ENCODE results near the gene GABPB1.

The GABPB1 gene

GRCh38 chr15:50259276-50259675, 95.7 kb downstream of the GABPB1 start:
- DNase-seq (ENCODE audit: low spot score): no peak
- no peak overlapping the region for H2BK12ac ChIP-seq (ENCODE audit: low read length)
- no CpG with 5 or more reads among the region's 5 CpGs for WGBS, 2 donors (ENCODE audit: extremely low coverage in 2 of 2, insufficient read length in 2 of 2, insufficient replicate concordance in 1 of 2)

GRCh38 chr15:50257924-50258323, 97.1 kb downstream of the GABPB1 start:
- no peak overlapping the region for H3K27ac ChIP-seq (replicated peaks; ENCODE audit: low read length)
- no peak overlapping the region for H3K14ac ChIP-seq (ENCODE audit: low read length)
- no peaks in the 10 kb centered on the region for H3K27me3 ChIP-seq (ENCODE audit: control insufficient read depth in 3 of 3, insufficient read depth in 3 of 3, low read depth in 1 of 3, low read length in 3 of 3)
- H4K8ac ChIP-seq (ENCODE audit: low read depth, low read length): no peak overlapping the region
- no peak overlapping the region for H3K9ac ChIP-seq (ENCODE audit: low read depth, low read length, poor library complexity)
- H2BK15ac ChIP-seq (ENCODE audit: low read length): no peak overlapping the region
- no peak overlapping the region for H3K4me2 ChIP-seq (ENCODE audit: insufficient read depth, low read length, poor library complexity, severe bottlenecking)
- no peaks in the 10 kb centered on the region for H3K4me1 ChIP-seq (ENCODE audit: control insufficient read depth in 2 of 2, insufficient read depth in 1 of 2, low read depth in 1 of 2, low read length in 2 of 2)
- DNase-seq (ENCODE audit: low spot score): no peak
- no peaks in the 10 kb centered on the region for H3K36me3 ChIP-seq (replicated peaks in 1 of 2; ENCODE audit: control insufficient read depth in 2 of 2, insufficient read depth in 2 of 2, low read length in 2 of 2)
- no peak overlapping the region for H3K4ac ChIP-seq (ENCODE audit: low read length)
- H2BK5ac ChIP-seq (ENCODE audit: low read length): no peak overlapping the region
- H3K18ac ChIP-seq (ENCODE audit: low read length): no peak overlapping the region
- no peak overlapping the region for H2AFZ ChIP-seq (ENCODE audit: low read length)
- H2AK5ac ChIP-seq (ENCODE audit: low read depth, low read length): no peak overlapping the region
- H4K91ac ChIP-seq (ENCODE audit: low read depth, low read length, poor library complexity): no peak overlapping the region
- H3K9me3 ChIP-seq (replicated peaks in 1 of 2; ENCODE audit: control insufficient read depth in 2 of 2, insufficient read depth in 1 of 2, low read depth in 1 of 2, low read length in 2 of 2): no peaks in the 10 kb centered on the region
- no peak overlapping the region for H3K4me3 ChIP-seq (ENCODE audit: low read length in 2 of 2)
- no peaks in the 10 kb centered on the region for H3K79me1 ChIP-seq (ENCODE audit: low read depth, low read length)
- H2BK12ac ChIP-seq (ENCODE audit: low read length): no peak overlapping the region
- no CpG with 5 or more reads among the region's 3 CpGs for WGBS, 2 donors (ENCODE audit: extremely low coverage in 2 of 2, insufficient read length in 2 of 2, insufficient replicate concordance in 1 of 2)
- H2BK120ac ChIP-seq (ENCODE audit: low read depth, low read length): no peak overlapping the region
- no peak overlapping the region for H3K23ac ChIP-seq (ENCODE audit: low read depth, low read length, poor library complexity)

More at GRCh38 chr15:50259276-50259675, 95.7 kb downstream of the GABPB1 start:
- peak overlapping the region; percentile 21 for H2AFZ ChIP-seq (ENCODE audit: low read length)
- H4K8ac ChIP-seq (ENCODE audit: low read depth, low read length): no peak overlapping the region
- H2BK120ac ChIP-seq (ENCODE audit: low read depth, low read length): no peak overlapping the region
- H3K4me3 ChIP-seq (ENCODE audit: low read length in 2 of 2): no peak overlapping the region
- H3K27me3 ChIP-seq (ENCODE audit: control insufficient read depth in 3 of 3, insufficient read depth in 3 of 3, low read depth in 1 of 3, low read length in 3 of 3): no peaks in the 10 kb centered on the region
- no peaks in the 10 kb centered on the region for H3K4me1 ChIP-seq (ENCODE audit: control insufficient read depth in 2 of 2, insufficient read depth in 1 of 2, low read depth in 1 of 2, low read length in 2 of 2)
- H3K36me3 ChIP-seq (replicated peaks in 1 of 2; ENCODE audit: control insufficient read depth in 2 of 2, insufficient read depth in 2 of 2, low read length in 2 of 2): no peaks in the 10 kb centered on the region
- no peak overlapping the region for H3K27ac ChIP-seq (replicated peaks; ENCODE audit: low read length)
- no peak overlapping the region for H3K14ac ChIP-seq (ENCODE audit: low read length)
- H3K4ac ChIP-seq (ENCODE audit: low read length): no peak overlapping the region
- no peak overlapping the region for H2AK5ac ChIP-seq (ENCODE audit: low read depth, low read length)
- no peaks in the 10 kb centered on the region for H3K79me1 ChIP-seq (ENCODE audit: low read depth, low read length)
- H3K18ac ChIP-seq (ENCODE audit: low read length): peak overlapping the region; percentile 49
- H2BK15ac ChIP-seq (ENCODE audit: low read length): no peak overlapping the region
- no peak overlapping the region for H4K91ac ChIP-seq (ENCODE audit: low read depth, low read length, poor library complexity)
- no peak overlapping the region for H3K23ac ChIP-seq (ENCODE audit: low read depth, low read length, poor library complexity)
- no peak overlapping the region for H3K9ac ChIP-seq (ENCODE audit: low read depth, low read length, poor library complexity)
- H3K4me2 ChIP-seq (ENCODE audit: insufficient read depth, low read length, poor library complexity, severe bottlenecking): no peak overlapping the region
- no peaks in the 10 kb centered on the region for H3K9me3 ChIP-seq (replicated peaks in 1 of 2; ENCODE audit: control insufficient read depth in 2 of 2, insufficient read depth in 1 of 2, low read depth in 1 of 2, low read length in 2 of 2)
- no peak overlapping the region for H2BK5ac ChIP-seq (ENCODE audit: low read length)

- H3K23ac ChIP-seq (ENCODE audit: low read depth, low read length, poor library complexity): no peak overlapping the region
- H3K14ac ChIP-seq (ENCODE audit: low read length): no peak overlapping the region
- DNase-seq (ENCODE audit: low spot score): no peak
- H3K4me2 ChIP-seq (ENCODE audit: insufficient read depth, low read length, poor library complexity, severe bottlenecking): no peak overlapping the region
- no peak overlapping the region for H2AK5ac ChIP-seq (ENCODE audit: low read depth, low read length)
- no peak overlapping the region for H4K91ac ChIP-seq (ENCODE audit: low read depth, low read length, poor library complexity)
- no peaks in the 10 kb centered on the region for H3K36me3 ChIP-seq (replicated peaks in 1 of 2; ENCODE audit: control insufficient read depth in 2 of 2, insufficient read depth in 2 of 2, low read length in 2 of 2)
- no peak overlapping the region for H4K8ac ChIP-seq (ENCODE audit: low read depth, low read length)
- H2AFZ ChIP-seq (ENCODE audit: low read length): no peak overlapping the region
- H3K4me3 ChIP-seq (ENCODE audit: low read length in 2 of 2): no peak overlapping the region
- no peak overlapping the region for H3K9ac ChIP-seq (ENCODE audit: low read depth, low read length, poor library complexity)
- H2BK12ac ChIP-seq (ENCODE audit: low read length): no peak overlapping the region
- no peak overlapping the region for H3K27ac ChIP-seq (replicated peaks; ENCODE audit: low read length)
- H2BK15ac ChIP-seq (ENCODE audit: low read length): no peak overlapping the region
- H3K27me3 ChIP-seq (ENCODE audit: control insufficient read depth in 3 of 3, insufficient read depth in 3 of 3, low read depth in 1 of 3, low read length in 3 of 3): no peaks in the 10 kb centered on the region
- no peaks in the 10 kb centered on the region for H3K9me3 ChIP-seq (replicated peaks in 1 of 2; ENCODE audit: control insufficient read depth in 2 of 2, insufficient read depth in 1 of 2, low read depth in 1 of 2, low read length in 2 of 2)
- H3K79me1 ChIP-seq (ENCODE audit: low read depth, low read length): no peaks in the 10 kb centered on the region
- no CpG with 5 or more reads among the region's 8 CpGs for WGBS, 2 donors (ENCODE audit: extremely low coverage in 2 of 2, insufficient read length in 2 of 2, insufficient replicate concordance in 1 of 2)
- peak overlapping the region; percentile 23 for H3K18ac ChIP-seq (ENCODE audit: low read length)
- no peak overlapping the region for H2BK5ac ChIP-seq (ENCODE audit: low read length)
- no peak overlapping the region for H2BK120ac ChIP-seq (ENCODE audit: low read depth, low read length)
- no peak overlapping the region for H3K4ac ChIP-seq (ENCODE audit: low read length)
- H3K4me1 ChIP-seq (ENCODE audit: control insufficient read depth in 2 of 2, insufficient read depth in 1 of 2, low read depth in 1 of 2, low read length in 2 of 2): no peaks in the 10 kb centered on the region
These were observed 97.7 kb downstream of the GABPB1 start for GRCh38 chr15:50257332-50257731.

DNA sequence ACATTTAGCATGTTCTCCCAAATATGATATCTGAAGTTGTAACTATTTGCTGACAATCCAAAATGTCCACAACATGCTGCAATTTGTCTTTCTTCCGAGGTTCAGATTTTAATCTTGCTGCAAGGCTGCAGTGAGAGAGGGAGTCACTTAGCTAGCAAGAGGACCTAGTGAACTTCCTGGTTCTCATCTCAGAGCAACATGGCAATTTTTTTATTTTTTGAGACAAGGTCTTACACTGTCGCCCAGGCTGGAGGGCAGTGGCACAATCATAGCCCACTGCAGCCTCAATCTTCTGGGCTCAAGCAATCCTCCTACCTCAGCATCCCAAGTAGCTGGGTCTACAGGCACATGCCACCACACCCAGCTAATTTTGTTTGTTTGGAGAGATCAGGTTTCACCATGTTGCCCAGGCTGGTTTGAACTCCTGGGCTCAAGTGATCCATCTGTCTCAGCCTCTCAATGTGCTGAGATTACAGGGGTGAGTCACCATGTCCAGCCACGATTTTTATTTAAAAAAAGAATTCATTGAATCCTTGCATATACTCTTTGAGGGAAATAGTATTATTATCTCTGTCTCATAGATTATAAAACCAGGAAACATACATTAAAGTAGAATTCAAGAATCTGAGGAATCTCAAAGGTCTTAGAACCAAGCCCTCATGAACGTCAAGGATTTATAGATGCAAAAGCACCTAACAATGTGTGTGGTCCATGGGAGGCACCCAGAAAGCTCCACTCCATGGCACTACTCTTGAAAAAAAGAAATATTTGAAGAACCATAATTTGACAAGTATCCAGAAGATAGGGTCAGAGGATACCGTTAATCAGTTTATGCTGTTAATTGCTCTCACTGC, 98.6 kb downstream of the GABPB1 start:
- Histone ChIP-seq H2BK15ac (ENCODE audit: low read length) (no peak overlapping the region), H4K8ac (ENCODE audit: low read depth, low read length) (no peak overlapping the region), H3K4me1 (ENCODE audit: control insufficient read depth in 2 of 2, insufficient read depth in 1 of 2, low read depth in 1 of 2, low read length in 2 of 2) (no peaks in the 10 kb centered on the region), H2BK12ac (ENCODE audit: low read length) (no peak overlapping the region), H2AFZ (ENCODE audit: low read length) (no peak overlapping the region), H2AK5ac (ENCODE audit: low read depth, low read length) (no peak overlapping the region), H2BK5ac (ENCODE audit: low read length) (no peak overlapping the region), H3K4me3 (ENCODE audit: low read length in 2 of 2) (no peak overlapping the region), H3K18ac (ENCODE audit: low read length) (no peak overlapping the region), H3K23ac (ENCODE audit: low read depth, low read length, poor library complexity) (no peak overlapping the region), H4K91ac (ENCODE audit: low read depth, low read length, poor library complexity) (no peak overlapping the region), H3K9me3 (replicated peaks in 1 of 2; ENCODE audit: control insufficient read depth in 2 of 2, insufficient read depth in 1 of 2, low read depth in 1 of 2, low read length in 2 of 2) (no peaks in the 10 kb centered on the region), H3K27me3 (ENCODE audit: control insufficient read depth in 3 of 3, insufficient read depth in 3 of 3, low read depth in 1 of 3, low read length in 3 of 3) (no peaks in the 10 kb centered on the region), H3K79me1 (ENCODE audit: low read depth, low read length) (no peaks in the 10 kb centered on the region), H3K4me2 (ENCODE audit: insufficient read depth, low read length, poor library complexity, severe bottlenecking) (no peak overlapping the region), H2BK120ac (ENCODE audit: low read depth, low read length) (no peak overlapping the region), H3K14ac (ENCODE audit: low read length) (no peak overlapping the region), H3K9ac (ENCODE audit: low read depth, low read length, poor library complexity) (no peak overlapping the region), H3K36me3 (replicated peaks in 1 of 2; ENCODE audit: control insufficient read depth in 2 of 2, insufficient read depth in 2 of 2, low read length in 2 of 2) (no peaks in the 10 kb centered on the region), H3K27ac (replicated peaks; ENCODE audit: low read length) (no peak overlapping the region), H3K4ac (ENCODE audit: low read length) (no peak overlapping the region)
- WGBS, 2 donors (ENCODE audit: extremely low coverage in 2 of 2, insufficient read length in 2 of 2, insufficient replicate concordance in 1 of 2): no CpG with 5 or more reads among the region's 5 CpGs
- no peak for DNase-seq (ENCODE audit: low spot score)

Data from neuronal stem cell (in vitro differentiated cells).